Measurements from ENCODE around the gene DLG2.

- TF ChIP-seq CTCF (IDR thresholded peaks at IDR 0.05 in 4 of 5, conservative IDR thresholded peaks at IDR 0.05 in 1 of 5) = no peak
- no peak for TF ChIP-seq POLR2A (IDR thresholded peaks at IDR 0.05)
These were observed 1220.1 kb downstream of the DLG2 start for GRCh38 chr11:84407091-84407490.
